WTC11 (cell line): Measurements from ENCODE around the gene NXT2.

Experiments
- ARID4B ChIP-seq: sonication (generic); formaldehyde crosslinking; IDR thresholded peaks from 2 replicates; pipeline ENCODE4 v1.8.0; 2023; ENCODE audit warnings: missing genetic modification reagents, mild to moderate bottlenecking, borderline replicate concordance
- CREB1 ChIP-seq: sonication (generic); formaldehyde crosslinking; IDR thresholded peaks from 2 replicates; pipeline ENCODE4 v1.8.0; 2023; ENCODE audit warnings: mild to moderate bottlenecking, missing genetic modification reagents
- CREM ChIP-seq: sonication (generic); formaldehyde crosslinking; IDR thresholded peaks from 2 replicates; pipeline ENCODE4 v1.8.1; 2022; ENCODE audit warnings: mild to moderate bottlenecking, missing genetic modification reagents, moderate library complexity
- CTCF ChIP-seq: fragments of 200-600 bp; IDR thresholded peaks from 2 replicates; pipeline ENCODE4 v1.8.0; 2022; ENCODE audit warnings: antibody characterized with exemption
- ESRRA ChIP-seq: sonication (generic); formaldehyde crosslinking; IDR thresholded peaks from 2 replicates; pipeline ENCODE4 v1.8.1; 2022; ENCODE audit warnings: mild to moderate bottlenecking, missing genetic modification reagents, borderline replicate concordance
- IRF2 ChIP-seq: sonication (generic); formaldehyde crosslinking; IDR thresholded peaks from 2 replicates; pipeline ENCODE4 v1.8.0; 2022; ENCODE audit warnings: low read depth, missing genetic modification reagents, borderline replicate concordance
- JUN ChIP-seq: sonication (generic); formaldehyde crosslinking; IDR thresholded peaks from 2 replicates; pipeline ENCODE4 v1.8.0; 2023; ENCODE audit warnings: mild to moderate bottlenecking, missing genetic modification reagents
- NR2C2 ChIP-seq: sonication (generic); formaldehyde crosslinking; IDR thresholded peaks from 2 replicates; pipeline ENCODE4 v1.8.0; 2022; ENCODE audit warnings: mild to moderate bottlenecking, missing genetic modification reagents
- SMAD3 ChIP-seq: sonication (generic); formaldehyde crosslinking; IDR thresholded peaks from 2 replicates; pipeline ENCODE4 v1.8.0; 2022; ENCODE audit warnings: missing genetic modification reagents, mild to moderate bottlenecking, borderline replicate concordance
- ZNF121 ChIP-seq: sonication (generic); formaldehyde crosslinking; IDR thresholded peaks from 2 replicates; pipeline ENCODE4 v1.8.0; 2023; ENCODE audit warnings: missing genetic modification reagents
- TF ChIP-seq, protein P1 (sequence below): sonication (generic); formaldehyde crosslinking; conservative IDR thresholded peaks from 2 replicates; pipeline ENCODE4 v1.8.1; 2022; ENCODE audit warnings: mild to moderate bottlenecking, missing genetic modification reagents
- TF ChIP-seq, protein P2 (sequence below): sonication (generic); formaldehyde crosslinking; IDR thresholded peaks from 2 replicates; pipeline ENCODE4 v1.8.1; 2022; ENCODE audit warnings: missing genetic modification reagents, borderline replicate concordance
- TF ChIP-seq, protein P3 (sequence below): sonication (generic); formaldehyde crosslinking; IDR thresholded peaks from 2 replicates; pipeline ENCODE4 v1.8.1; 2022; ENCODE audit warnings: low read depth, missing genetic modification reagents, borderline replicate concordance
- TF ChIP-seq, protein P4 (sequence below): sonication (generic); formaldehyde crosslinking; IDR thresholded peaks from 2 replicates; pipeline ENCODE4 v1.8.0; 2022; ENCODE audit warnings: mild to moderate bottlenecking, missing genetic modification reagents

DNA sequence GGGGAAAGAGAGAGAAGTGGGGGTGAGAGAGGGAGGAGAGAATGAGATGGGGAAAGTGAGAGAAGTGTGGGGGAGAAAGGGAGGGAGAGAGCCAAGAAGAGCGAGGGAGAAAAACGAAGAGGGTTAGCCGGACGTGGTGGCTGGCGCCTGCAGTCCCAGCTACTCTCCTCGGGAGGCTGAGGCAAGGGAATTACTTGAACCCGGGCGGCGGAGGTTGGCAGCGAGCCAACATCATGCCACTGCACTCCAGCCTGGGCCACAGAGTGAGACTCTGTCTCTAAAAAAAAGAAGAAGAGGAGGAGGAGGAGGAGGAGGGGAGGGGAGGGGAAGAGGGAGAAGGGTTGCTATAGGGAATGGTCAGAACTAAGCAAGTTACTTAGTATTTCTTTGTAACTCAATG lies 1.7 kb upstream of the NXT2 start:
- TF ChIP-seq CTCF (no peak), CREB1 (CRISPR knock-in tag) (no peak), ESRRA (CRISPR knock-in tag) (no peak), SMAD3 (CRISPR knock-in tag) (no peak), ARID4B (no peak), CREM (CRISPR knock-in tag) (no peak), IRF2 (no peak), NR2C2 (CRISPR knock-in tag) (no peak), ZNF121 (CRISPR knock-in tag) (no peak), JUN (no peak)
- TF ChIP-seq, protein P1, sequence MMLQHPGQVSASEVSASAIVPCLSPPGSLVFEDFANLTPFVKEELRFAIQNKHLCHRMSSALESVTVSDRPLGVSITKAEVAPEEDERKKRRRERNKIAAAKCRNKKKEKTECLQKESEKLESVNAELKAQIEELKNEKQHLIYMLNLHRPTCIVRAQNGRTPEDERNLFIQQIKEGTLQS (CRISPR knock-in tag), result no peak
- TF ChIP-seq, protein P2, sequence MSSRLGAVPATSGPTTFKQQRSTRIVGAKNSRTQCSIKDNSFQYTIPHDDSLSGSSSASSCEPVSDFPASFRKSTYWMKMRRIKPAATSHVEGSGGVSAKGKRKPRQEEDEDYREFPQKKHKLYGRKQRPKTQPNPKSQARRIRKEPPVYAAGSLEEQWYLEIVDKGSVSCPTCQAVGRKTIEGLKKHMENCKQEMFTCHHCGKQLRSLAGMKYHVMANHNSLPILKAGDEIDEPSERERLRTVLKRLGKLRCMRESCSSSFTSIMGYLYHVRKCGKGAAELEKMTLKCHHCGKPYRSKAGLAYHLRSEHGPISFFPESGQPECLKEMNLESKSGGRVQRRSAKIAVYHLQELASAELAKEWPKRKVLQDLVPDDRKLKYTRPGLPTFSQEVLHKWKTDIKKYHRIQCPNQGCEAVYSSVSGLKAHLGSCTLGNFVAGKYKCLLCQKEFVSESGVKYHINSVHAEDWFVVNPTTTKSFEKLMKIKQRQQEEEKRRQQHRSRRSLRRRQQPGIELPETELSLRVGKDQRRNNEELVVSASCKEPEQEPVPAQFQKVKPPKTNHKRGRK (CRISPR knock-in tag), result no peak
- TF ChIP-seq, protein P3, sequence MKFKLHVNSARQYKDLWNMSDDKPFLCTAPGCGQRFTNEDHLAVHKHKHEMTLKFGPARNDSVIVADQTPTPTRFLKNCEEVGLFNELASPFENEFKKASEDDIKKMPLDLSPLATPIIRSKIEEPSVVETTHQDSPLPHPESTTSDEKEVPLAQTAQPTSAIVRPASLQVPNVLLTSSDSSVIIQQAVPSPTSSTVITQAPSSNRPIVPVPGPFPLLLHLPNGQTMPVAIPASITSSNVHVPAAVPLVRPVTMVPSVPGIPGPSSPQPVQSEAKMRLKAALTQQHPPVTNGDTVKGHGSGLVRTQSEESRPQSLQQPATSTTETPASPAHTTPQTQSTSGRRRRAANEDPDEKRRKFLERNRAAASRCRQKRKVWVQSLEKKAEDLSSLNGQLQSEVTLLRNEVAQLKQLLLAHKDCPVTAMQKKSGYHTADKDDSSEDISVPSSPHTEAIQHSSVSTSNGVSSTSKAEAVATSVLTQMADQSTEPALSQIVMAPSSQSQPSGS (CRISPR knock-in tag), result no peak
- TF ChIP-seq, protein P4, sequence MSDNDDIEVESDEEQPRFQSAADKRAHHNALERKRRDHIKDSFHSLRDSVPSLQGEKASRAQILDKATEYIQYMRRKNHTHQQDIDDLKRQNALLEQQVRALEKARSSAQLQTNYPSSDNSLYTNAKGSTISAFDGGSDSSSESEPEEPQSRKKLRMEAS (CRISPR knock-in tag), result no peak
